HG02870 (cell line): ENCODE measurements around the gene PTGES2.

Source experiments
- ATAC-seq: cut with Tn5 transposase; IDR thresholded peaks from one replicate; pipeline ENCODE4 v1.9.1; 2021; ENCODE audit warnings: mild to moderate bottlenecking, moderate library complexity; ENCODE audit not compliant: unreplicated experiment

The PTGES2 gene

DNA sequence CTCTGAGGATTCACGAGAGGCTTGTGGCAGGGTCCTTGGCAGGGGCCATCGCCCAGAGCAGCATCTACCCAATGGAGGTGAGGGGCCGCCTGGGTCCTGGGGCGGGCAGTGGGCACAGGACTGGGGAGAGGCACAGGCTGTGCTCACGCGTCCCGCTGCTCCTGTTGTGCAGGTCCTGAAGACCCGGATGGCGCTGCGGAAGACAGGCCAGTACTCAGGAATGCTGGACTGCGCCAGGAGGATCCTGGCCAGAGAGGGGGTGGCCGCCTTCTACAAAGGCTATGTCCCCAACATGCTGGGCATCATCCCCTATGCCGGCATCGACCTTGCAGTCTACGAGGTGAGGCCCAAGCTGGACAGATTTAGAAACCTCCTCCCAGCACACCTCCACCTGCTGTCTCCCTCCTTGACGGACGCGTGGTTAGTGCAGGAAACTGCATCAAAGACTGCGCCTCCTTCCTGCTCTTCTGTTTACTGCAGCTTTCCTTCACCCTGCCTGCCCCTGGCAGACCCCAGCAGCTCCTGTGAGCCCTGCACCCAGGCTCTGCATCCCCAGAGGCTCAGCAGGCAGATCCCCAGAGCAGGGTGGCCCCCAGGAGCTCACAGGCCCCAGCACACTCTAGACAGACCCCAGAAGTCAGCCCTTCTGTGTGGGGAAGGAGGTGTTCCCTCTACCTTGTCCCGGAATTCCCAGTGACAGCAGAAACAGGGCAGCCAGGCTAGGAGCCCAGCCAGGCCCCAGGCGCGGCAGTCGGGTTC is 21.2 kb downstream of the PTGES2 start:
- no peak for ATAC-seq

DNA sequence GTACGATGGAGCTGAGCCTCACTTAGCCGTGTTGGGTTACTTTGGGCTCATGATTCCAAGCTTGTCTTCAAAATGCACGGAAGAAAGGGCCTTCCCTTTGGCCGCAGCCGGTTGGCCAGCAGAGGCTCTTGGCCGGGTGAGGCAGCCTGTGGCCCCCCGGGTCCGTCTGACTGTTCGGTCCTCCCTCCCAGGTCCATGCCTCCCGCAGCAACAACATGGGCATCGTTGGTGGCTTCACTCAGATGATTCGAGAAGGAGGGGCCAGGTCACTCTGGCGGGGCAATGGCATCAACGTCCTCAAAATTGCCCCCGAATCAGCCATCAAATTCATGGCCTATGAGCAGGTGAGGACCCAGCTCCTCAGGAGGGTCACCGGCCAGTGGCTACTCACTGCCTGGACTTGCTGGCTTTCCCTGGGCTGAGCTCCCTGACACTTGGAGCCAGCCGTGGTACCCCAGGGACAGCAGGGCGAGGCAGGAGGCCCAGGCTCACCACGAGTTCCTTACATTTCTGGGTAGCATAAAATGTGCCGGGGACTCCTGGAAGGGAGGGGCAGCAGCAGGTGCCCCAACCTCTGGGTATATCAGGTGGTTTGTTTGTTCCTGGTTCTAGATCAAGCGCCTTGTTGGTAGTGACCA is 21.9 kb downstream of the PTGES2 start:
- no peak for ATAC-seq

- ATAC-seq, result no peak
These were observed 23.3 kb downstream of the PTGES2 start for GRCh38 chr9:128104171-128104618.

- no peak for ATAC-seq
These were observed 24.0 kb downstream of the PTGES2 start for GRCh38 chr9:128103589-128103962.

DNA sequence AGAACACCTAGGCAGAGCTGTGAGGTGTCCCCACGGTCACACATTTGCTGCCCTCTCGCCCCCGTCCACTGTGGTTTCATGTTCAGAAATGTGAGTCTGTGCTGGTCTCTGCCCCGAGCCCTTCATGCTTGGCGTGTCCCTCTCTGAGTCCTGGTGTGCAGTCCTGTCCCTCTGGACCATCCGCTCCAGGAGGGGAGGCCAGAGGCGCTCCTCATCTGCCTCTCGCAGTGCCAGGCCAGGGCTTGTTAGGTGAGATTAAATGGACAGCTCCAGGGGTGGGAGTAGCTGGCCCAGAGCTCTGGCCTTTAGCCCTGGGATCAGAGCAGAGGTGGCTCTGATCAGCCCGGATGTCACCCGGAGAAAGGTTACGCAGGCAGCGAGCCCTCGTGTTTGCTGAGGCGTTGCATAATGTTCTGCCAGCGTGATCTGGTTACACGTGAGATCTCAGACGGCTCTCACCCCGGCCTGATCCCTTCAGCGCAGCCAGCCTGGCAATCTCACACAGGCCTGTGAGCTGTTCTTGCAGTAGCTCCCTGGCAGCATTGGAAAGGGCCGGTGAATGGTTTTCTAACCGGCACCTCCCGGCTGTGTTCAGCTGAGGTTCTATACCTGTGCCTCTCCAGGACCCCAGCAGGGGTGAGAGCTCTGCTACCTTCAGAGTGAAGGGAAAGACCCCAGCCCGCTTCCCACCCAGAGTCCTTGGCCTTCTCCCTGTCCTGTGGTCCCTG is 24.5 kb downstream of the PTGES2 start:
- no peak for ATAC-seq

DNA sequence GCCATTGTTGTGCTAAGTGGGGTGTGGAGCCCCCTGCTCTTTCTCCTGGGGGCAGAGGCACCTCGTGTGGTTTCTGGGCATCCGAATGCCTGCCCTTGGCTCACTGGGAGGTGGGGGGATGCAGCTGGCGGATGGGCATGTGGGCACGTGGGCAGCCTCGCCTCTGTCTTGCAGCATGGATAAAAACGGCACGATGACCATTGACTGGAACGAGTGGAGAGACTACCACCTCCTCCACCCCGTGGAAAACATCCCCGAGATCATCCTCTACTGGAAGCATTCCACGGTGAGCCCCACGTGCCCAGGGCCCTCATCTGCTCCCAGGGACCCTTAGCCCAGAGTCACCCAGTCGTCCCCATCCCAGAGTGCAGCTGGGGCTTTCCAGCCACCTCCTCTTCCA is 25.3 kb downstream of the PTGES2 start:
- no peak for ATAC-seq

DNA sequence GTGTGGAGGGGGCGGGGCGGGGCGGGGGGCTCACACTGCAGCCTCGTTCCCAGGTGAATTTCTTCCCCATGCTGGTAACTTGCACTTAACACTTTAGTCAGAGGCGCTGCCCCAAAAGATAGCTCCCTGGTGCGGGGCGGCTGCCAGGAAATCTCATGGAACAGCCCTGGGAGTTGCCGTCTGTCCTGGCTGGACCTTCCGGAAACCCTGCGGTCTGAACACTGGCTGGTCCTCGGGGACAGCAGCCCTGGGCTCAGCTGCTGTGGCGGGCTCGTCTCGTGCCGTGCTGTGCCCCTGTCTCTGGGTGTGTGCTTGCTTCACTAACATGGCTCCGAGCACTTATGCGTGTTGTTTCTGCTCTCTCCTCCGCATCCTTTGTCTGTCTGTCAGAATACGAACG is 25.8 kb downstream of the PTGES2 start:
- ATAC-seq, result no peak

- ATAC-seq, result no peak
These were observed 26.3 kb downstream of the PTGES2 start for GRCh38 chr9:128101231-128101661.

GRCh38 chr9:128100581-128100980 is 26.9 kb downstream of the PTGES2 start:
- ATAC-seq, result no peak

DNA sequence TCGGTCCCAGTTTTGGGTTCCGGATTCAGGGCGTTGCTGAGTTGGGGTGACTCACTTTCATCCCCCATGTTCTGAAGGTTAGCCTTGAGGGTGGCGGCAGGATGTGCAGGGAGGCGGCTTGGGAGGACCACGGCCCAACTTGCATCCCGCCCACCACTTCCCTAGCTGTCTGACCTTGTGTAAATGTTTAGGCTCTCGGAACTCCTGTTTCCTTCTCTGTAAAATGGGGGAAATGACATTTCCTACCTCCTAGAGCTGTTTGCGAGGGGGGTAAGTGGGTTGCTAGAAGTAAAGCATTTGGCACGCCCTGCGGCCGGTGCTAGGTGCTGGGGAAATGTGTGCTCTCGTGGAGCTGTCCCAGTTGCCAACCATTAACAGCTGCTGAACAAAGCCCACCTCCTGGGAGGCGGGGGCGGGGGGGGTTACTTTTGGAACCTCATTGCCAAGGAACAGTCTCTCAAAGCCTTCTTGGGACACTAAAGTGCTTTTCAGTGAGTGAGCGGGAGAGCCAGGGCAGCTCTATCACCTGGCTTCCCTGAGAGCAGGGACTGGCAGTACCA is 27.5 kb downstream of the PTGES2 start:
- no peak for ATAC-seq

DNA sequence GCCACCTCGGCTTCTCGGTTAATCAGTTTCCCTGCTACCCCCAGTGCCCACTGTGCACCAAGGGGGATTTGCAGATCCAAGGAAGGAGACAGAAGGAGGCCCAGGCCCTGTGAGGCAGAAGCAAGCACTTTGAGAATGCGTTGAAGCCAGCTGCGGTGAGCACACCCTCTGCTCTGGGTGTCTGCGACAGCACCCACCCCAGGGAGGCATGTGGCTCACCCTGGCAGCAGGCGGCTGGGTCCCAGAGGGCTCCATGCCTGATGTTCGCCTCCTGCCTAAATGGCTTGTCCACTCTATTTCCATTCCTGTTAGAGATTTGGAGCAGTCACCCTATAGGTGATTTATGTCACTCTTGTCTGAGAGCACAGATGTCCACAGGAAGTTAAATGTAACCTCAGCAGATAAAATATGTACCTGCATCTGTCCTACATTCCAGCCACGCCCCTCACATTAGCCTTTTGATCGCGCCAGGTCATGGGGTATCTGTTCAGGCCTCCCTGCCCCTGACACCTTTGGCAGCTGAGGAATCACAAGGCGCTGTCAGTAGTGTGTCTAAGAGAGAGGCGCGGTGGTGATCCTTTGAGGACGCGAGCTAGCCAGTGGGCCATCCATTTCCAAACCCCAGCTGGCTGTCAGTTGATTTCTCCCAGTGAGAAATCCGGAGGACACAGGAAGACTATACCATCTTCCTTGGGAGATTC is 28.1 kb downstream of the PTGES2 start:
- no peak for ATAC-seq

DNA sequence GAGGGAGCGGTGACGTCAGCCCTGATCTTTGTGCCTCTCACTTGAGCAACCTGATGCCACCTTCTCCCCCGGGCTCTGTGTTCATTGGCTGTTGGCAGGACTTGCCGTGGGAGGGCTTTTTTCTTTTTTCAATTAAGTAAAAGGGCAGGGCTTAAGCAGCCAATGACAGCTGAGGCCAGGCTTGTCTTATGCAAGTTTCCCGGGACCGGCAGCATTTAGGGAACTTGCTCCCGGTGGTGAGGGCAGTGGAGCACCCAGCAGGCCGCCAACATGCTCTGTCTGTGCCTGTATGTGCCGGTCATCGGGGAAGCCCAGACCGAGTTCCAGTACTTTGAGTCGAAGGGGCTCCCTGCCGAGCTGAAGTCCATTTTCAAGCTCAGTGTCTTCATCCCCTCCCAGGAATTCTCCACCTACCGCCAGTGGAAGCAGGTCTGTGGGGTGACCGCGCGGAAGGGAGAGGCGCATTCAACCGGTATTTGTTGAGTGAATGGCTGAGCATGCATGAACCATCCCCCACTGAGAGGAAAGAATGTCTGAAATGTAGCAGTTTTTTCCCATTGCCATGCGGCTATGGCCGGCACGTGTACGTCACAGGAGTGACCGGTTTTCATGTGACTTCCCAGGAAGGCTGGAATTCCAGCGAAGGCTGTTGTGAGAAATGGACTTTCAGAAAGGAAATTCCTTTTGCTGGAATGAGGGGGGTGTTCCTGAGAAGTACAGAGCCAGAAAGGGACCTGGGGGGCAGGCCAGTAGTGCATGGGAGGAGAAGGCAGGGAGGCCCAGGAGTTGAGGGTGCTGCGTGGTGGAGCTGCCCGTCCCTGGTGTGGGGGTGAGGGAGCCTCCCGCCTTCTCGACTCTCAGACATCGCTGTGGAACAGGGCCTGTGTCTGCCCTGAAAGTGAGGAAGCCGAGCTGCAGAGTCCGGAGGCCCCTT is 29.0 kb downstream of the PTGES2 start:
- ATAC-seq, result no peak

DNA sequence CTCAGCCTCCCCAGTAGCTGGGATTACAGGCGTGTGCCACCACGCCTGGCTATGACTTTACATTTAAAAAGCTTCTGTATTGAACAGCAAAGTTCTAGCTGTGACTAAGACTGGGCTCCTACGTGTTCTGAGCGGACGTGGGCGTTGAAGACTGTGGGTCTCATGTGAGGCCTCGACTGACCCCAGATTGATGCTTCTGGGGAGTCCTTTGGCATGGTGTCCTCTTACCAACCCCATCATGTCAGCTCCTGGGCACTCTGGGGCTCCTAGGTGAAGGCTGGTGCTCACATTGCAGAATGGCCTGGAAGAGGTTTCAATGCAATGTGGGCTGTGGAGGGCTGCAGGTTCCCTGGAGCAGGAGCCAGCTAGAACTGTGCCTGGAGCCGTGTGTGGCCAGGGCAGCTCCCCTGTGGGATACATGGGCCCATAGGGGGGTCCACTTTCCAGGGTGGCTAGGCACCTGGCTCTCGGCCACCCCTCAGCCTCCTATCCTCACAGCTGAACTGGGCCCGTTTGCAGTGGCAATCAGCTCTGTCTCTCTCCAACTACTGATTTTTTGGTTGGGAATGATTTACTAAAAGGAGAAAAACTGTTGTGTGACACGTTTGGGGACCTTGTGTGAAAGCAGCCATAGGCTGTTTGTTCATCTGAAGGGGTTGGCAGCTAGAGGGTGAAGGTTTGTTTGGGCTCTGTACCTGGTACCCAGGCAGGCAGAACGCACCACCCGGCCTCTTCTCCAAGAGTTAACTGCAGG is 29.8 kb downstream of the PTGES2 start:
- ATAC-seq, result no peak

DNA sequence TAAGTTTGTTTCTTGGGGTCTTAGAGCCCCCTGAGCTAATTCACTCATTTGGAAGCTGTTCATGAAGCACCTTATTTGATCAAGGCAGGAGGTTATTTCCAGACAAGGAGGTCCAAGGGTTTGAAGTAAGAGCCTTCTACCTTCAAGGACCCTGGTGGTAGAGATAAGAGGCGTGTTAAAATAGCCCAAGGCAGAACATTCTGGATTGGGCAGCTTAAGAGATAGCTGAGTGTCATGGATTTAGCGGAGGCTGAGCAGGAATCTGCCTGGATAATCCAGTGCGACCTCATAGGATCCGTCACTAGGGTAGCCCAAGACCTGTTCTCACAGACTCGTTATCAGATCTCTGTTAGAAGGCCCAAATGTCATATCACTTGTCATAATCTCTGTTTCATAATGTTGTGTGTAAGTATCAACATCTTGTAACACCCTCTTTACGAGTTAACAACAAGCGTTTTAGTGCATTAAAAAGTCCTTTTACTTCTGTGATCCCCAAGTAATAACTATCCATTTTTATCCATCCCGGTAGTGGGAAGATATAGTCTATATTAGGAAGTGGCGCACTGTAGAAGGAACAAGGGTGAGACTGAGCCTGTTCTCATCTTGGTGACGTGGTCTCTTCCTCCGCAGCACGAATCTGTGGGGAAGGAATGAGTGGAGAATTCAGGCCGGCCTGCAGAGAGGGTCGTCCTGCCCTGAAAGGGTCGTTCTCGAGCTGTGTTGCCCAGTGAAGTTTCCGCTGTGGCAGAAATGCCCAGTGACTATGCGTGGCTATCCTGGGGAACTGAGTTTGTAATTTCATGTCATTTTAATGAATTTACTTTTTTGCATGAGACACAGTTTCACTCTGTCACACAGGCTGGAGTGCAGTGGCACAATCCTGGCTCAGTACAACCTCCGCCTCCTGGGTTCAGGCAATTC is 30.7 kb downstream of the PTGES2 start:
- no peak for ATAC-seq

DNA sequence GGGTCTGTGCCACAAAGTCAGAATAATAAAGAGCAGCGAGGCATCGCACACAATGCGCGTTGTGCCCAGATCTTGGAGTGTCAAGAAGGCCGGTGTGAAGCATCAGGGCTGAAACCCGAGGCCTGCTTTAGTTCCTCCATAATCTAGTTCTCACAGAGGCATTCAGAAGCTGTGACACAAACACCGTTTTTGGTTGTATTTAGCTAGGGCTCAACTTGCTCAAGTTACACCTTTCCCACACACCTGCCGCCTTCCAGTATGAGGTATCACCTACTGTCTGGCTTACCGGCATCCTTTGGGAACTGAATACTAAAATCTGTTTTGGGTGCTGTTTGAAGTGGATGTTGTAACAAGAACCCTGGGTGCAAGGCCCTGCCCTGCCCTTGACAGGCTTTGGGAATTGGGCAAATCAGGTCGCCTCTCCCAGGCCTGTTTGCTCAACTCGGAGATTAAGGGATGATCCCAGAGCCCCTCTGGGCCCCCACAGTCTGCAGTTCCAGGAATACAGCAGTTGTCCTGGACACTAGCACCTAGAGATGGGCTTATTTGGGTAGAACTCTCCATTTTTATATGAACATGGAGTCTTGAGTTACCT is 32.5 kb downstream of the PTGES2 start:
- ATAC-seq, result no peak

DNA sequence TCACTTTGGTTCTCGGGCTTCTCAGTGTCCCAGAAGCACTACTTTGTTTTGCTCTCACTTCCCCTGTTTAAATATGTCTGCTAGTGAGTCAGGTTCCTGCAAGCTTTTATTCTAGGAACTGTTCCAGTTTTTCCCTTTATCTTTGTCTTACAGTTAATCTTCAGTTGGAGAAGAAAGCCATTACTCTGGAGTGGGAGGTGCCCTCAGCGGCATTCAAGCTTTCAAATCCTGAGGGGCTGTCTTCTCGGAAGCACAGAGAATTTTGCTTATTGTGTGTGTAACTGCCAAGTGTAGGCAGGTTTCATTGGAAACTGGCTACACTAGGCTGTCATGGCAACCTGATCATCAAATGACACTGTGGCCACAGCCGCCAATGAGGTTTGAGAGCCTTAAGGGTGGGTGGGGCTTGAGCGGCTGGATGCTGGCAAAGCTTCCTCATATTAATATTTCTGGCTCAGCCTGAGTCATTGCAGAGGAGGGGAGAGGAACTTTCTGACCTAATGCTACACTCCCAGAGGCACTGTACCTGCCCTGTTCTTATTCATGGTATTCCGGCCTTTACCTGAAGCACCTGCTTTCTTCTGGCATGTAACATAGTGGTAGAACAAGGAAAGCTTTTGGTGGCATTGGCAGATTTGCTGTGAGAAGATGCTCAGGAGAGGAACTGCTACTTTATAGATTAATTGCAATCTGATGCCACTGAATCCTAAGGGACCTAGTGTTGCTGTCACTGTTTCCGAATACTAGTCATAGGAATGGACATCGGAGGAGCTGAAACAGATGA is 33.2 kb downstream of the PTGES2 start:
- peak; percentile 95 for ATAC-seq

GRCh38 chr9:128093011-128093410 is 34.5 kb downstream of the PTGES2 start:
- ATAC-seq, result no peak
